Right lobe of liver (tissue), 6 donors: ENCODE data around the gene MYO10. TPM values are rescaled to one million over a fixed set of nuclear protein-coding genes. Genes with fewer than 3 reads are reported as not detected.
A peak's percentile ranks its signal among the peaks of the same experiment; 100 is the strongest.
"Not testable (repeated sequence)": the region's sequence is repeated elsewhere in the genome, so short reads cannot be mapped to it uniquely, and the experiment has no call there.

Experiments used
- ATAC-seq, 4 donors: fragments of 200-7000 bp; cut with Tn5 transposase; one replicate each; pipeline ENCODE4 v1.9.1; 2020; ENCODE audit warnings: mild to moderate bottlenecking in 4 of 4, moderate library complexity in 4 of 4
- DNase-seq, 3 donors: peaks; one replicate each; pipeline ENCODE4 v3.0.0-alpha.2; 2020
- H3K27ac ChIP-seq, 3 donors: fragments of 200-600 bp; one replicate each; pipeline ENCODE4 v1.8.0; 2022
- H3K27me3 ChIP-seq, 2 donors: fragments of 200-600 bp; one replicate each; pipeline ENCODE4 v1.8.0; 2022
- H3K36me3 ChIP-seq, 4 donors: fragments of 200-600 bp; sonication (generic) in 1 of 4; one replicate each; pipeline versions ENCODE4 v1.5.1 to v1.8.0; 2017 to 2022; ENCODE audit warnings: control low read depth in 1 of 4
- H3K4me1 ChIP-seq, 4 donors: fragments of 200-600 bp; sonication (generic) in 1 of 4; one replicate each; pipeline versions ENCODE4 v1.5.1 to v1.8.0; 2017 to 2022; ENCODE audit warnings: control low read depth in 1 of 4
- H3K4me3 ChIP-seq, 3 donors: fragments of 200-600 bp; one replicate each; pipeline ENCODE4 v1.8.0; 2022
- H3K9me3 ChIP-seq, 4 donors: fragments of 200-600 bp; sonication (generic) in 1 of 4; one replicate each; pipeline versions ENCODE4 v1.5.1 to v1.8.0; 2017 to 2022; ENCODE audit warnings: control low read depth in 1 of 4
- CTCF ChIP-seq, 4 donors: fragments of 200-600 bp in 3 of 4; fragments of 450-650 bp in 1 of 4; IDR thresholded peaks; one replicate each; pipeline versions ENCODE4 v1.5.1 to v1.8.0; 2016 to 2022; ENCODE audit warnings: antibody characterized with exemption in 4 of 4, mild to moderate bottlenecking in 2 of 4
- POLR2A ChIP-seq: fragments of 450-650 bp; IDR thresholded peaks from one replicate; pipeline ENCODE4 v1.6.1; 2017; ENCODE audit warnings: antibody characterized with exemption, mild to moderate bottlenecking
- WGBS: methylation state at CpG from one replicate; pipeline ENCODE4 v1.1.6; 2018; ENCODE audit warnings: low coverage, low lambda C conversion rate; ENCODE audit not compliant: insufficient coverage; ENCODE audit errors: missing lambda C conversion rate; 5-methylcytosine and 5-hydroxymethylcytosine counted together
- intact Hi-C, 2 donors: fragments of 100-400 bp; cut with DNase I; formaldehyde crosslinking; loops; one replicate each; pipeline versions ENCODE4 v1.11.2 to v1.14.1; 2022
- total RNA-seq, 6 experiments: library from RNA; depleted of rRNA in 2 of 6; stranded (reverse); fragments of >200 nt in 2 of 6; fragmentation: NEBNext Ultra II Directional in 3 of 6; extraction: Animal tissue kit (Norgen Biotek cat#: 25700) in 3 of 6; gene quantifications; one replicate each; pipeline versions ENCODE4 v1.1.0 to v1.2.4, GENCODE V29; 2016 to 2023
- donor health status: DM: no; HTN: yes; CAD: no.
- donor health status: DM: no; HTN: no; CAD: no.
- donor health status: DM: no; HTN: no; CAD: no.
- donor health status: DM: no; HTN: yes; CAD: no.
- donor health status: DM: no; HTN: yes; CAD: no.

MYO10 gene
- total RNA-seq, 6 experiments from 2014 or later: 3.9 to 13.1 (median 6.9) TPM

GRCh38 chr5:16879191-16879590 lies 56.9 kb downstream of the MYO10 start:
- ATAC-seq (no peak), DNase-seq (no peak)
- H3K4me1 ChIP-seq: peaks cover 0 to 6% (median 2%) of the 10 kb centered on the region in 4 donors
- no peak overlapping the region for H3K4me3 ChIP-seq
- no peak overlapping the region for H3K27ac ChIP-seq
- TF ChIP-seq CTCF (IDR thresholded peaks at IDR 0.05) (no peak), POLR2A (no peak)
- no peaks in the 10 kb centered on the region for H3K36me3 ChIP-seq
- intact Hi-C loops: no loop called here
- H3K27me3 ChIP-seq: no peaks in the 10 kb centered on the region
- no peaks in the 10 kb centered on the region for H3K9me3 ChIP-seq
- WGBS: 81% methylated on average over 1 of the region's 1 CpG

GRCh38 chr5:16877267-16877935 lies 58.7 kb downstream of the MYO10 start:
- Histone ChIP-seq H3K36me3 (no peaks in the 10 kb centered on the region), H3K4me3 (no peak overlapping the region), H3K27ac (no peak overlapping the region), H3K9me3 (no peaks in the 10 kb centered on the region), H3K27me3 (no peaks in the 10 kb centered on the region), H3K4me1 (peaks cover 0 to 4% (median 0%) of the 10 kb centered on the region in 4 donors)
- intact Hi-C loops: no loop called here
- no peak for DNase-seq
- no peak for TF ChIP-seq POLR2A
- TF ChIP-seq CTCF (IDR thresholded peaks at IDR 0.05): no peak
- no peak for ATAC-seq
- 70% methylated on average over 8 of the region's 9 CpGs for WGBS

GRCh38 chr5:16874424-16874823 lies 61.7 kb downstream of the MYO10 start:
- H3K36me3 ChIP-seq, DNase-seq, intact Hi-C loops, H3K4me1 ChIP-seq, H3K27me3 ChIP-seq, H3K27ac ChIP-seq, H3K4me3 ChIP-seq, ATAC-seq, H3K9me3 ChIP-seq: not testable (repeated sequence)
- WGBS: 56% methylated on average over 1 of the region's 1 CpG

- DNase-seq (no peak), ATAC-seq (peak in 1 of 4 donors; percentile 27)
- no peak overlapping the region for H3K4me3 ChIP-seq
- no peaks in the 10 kb centered on the region for H3K27me3 ChIP-seq
- H3K36me3 ChIP-seq: no peaks in the 10 kb centered on the region
- no peaks in the 10 kb centered on the region for H3K9me3 ChIP-seq
- intact Hi-C loops: no loop called here
- no peak overlapping the region for H3K27ac ChIP-seq
- TF ChIP-seq CTCF (IDR thresholded peaks at IDR 0.05): no peak
- no peak for TF ChIP-seq POLR2A
- no peaks in the 10 kb centered on the region for H3K4me1 ChIP-seq
- WGBS: 56% methylated on average over 4 of the region's 4 CpGs
Observed at GRCh38 chr5:16871746-16872339, 64.2 kb downstream of the MYO10 start.

- Histone ChIP-seq H3K9me3 (no peaks in the 10 kb centered on the region), H3K27me3 (no peaks in the 10 kb centered on the region), H3K36me3 (no peaks in the 10 kb centered on the region), H3K4me3 (no peak overlapping the region), H3K27ac (no peak overlapping the region), H3K4me1 (no peaks in the 10 kb centered on the region)
- WGBS: 50% methylated on average over 1 of the region's 1 CpG
- no peak for ATAC-seq
- no peak for DNase-seq
- TF ChIP-seq CTCF (IDR thresholded peaks at IDR 0.05) (no peak), POLR2A (no peak)
- intact Hi-C loops: no loop called here
Observed at GRCh38 chr5:16870878-16871277, 65.2 kb downstream of the MYO10 start.
